Endothelial cell of umbilical vein (primary cell): Measurements from ENCODE around the gene TNNT3. TPM values are rescaled to one million over a fixed set of nuclear protein-coding genes. Genes with fewer than 3 reads are reported as not detected.

Source experiments
- BruUV-seq: library from RNA; stranded (reverse); fragments of 400-500 nt; replicated peaks from 2 replicates; lab custom pipeline; 2021; lab: Mats Ljungman, UMichigan
- CTCF ChIA-PET: fragments of 300-600, 350-600 bp; sonication (Branson Sonifier 250); formaldehyde crosslinking; loops from one replicate; lab custom pipeline; 2021; ENCODE audit warnings: antibody characterized with exemption, inconsistent platforms; lab: Charles Lee
- POLR2A ChIA-PET: fragments of 300-600, 350-600 bp; sonication (Branson Sonifier 250); formaldehyde crosslinking; loops from one replicate; lab custom pipeline; 2021; ENCODE audit warnings: antibody characterized with exemption, inconsistent platforms; lab: Charles Lee
- DNase-seq: peaks from one replicate; pipeline ENCODE4 v3.0.0-alpha.2; 2011; ENCODE audit warnings: low read depth, low spot score
- FAIRE-seq: peaks from 2 replicates; lab custom pipeline; 2011; peaks lifted over from hg19 to GRCh38; lab: Jason Lieb, UNC
- H2AFZ ChIP-seq: 2 replicates; pipeline ENCODE4 v1.6.0; 2012; ENCODE audit warnings: low read depth, low read length, control low read depth, inconsistent platforms
- H3K27ac ChIP-seq: 2 replicates; pipeline ENCODE4 v1.5.1; 2011; ENCODE audit warnings: low read depth, mild to moderate bottlenecking, control low read depth, low read length, moderate library complexity; ENCODE audit not compliant: insufficient read depth
- H3K27me3 ChIP-seq, 2 experiments: 2 replicates each; pipeline versions ENCODE4 v1.6.0 to v1.6.1; 2011; ENCODE audit warnings: low read length in 2 of 2, mixed read lengths in 1 of 2; ENCODE audit not compliant: control insufficient read depth in 2 of 2, insufficient read depth in 2 of 2
- H3K36me3 ChIP-seq, 2 experiments: 2 replicates in 1 of 2; 3 replicates in 1 of 2; pipeline ENCODE4 v1.5.1; 2011; ENCODE audit warnings: low read length in 2 of 2, mild to moderate bottlenecking in 1 of 2, moderate library complexity in 1 of 2; ENCODE audit not compliant: control insufficient read depth in 2 of 2, insufficient read depth in 2 of 2; ENCODE audit errors: extremely low read depth in 1 of 2
- H3K4me1 ChIP-seq: 3 replicates; pipeline ENCODE4 v1.5.1; 2011; ENCODE audit warnings: mild to moderate bottlenecking, low read length; ENCODE audit not compliant: control insufficient read depth, insufficient read depth; ENCODE audit errors: extremely low read depth
- H3K4me2 ChIP-seq: 2 replicates; pipeline ENCODE4 v1.6.1; 2011; ENCODE audit warnings: low read length, control low read depth, mixed read lengths; ENCODE audit not compliant: insufficient read depth
- H3K4me3 ChIP-seq, 3 experiments: fragments of 200-600 bp in 1 of 3; sonication (generic), shearing (Covaris generic) in 1 of 3; replicated peaks in 1 of 3; 2 replicates each; pipeline ENCODE4 v1.5.1; 2011 to 2016; ENCODE audit warnings: control low read depth in 3 of 3, low read length in 3 of 3, mild to moderate bottlenecking in 2 of 3, inconsistent platforms in 1 of 3, low read depth in 1 of 3, moderate library complexity in 1 of 3; ENCODE audit not compliant: insufficient read depth in 1 of 3
- H3K79me2 ChIP-seq: 2 replicates; pipeline ENCODE4 v1.6.0; 2012; ENCODE audit warnings: low read length, inconsistent platforms; ENCODE audit not compliant: control insufficient read depth, insufficient read depth
- H3K9ac ChIP-seq: replicated peaks from 2 replicates; pipeline ENCODE3; 2011; ENCODE audit warnings: low read length, control low read depth; ENCODE audit not compliant: insufficient read depth; ENCODE audit errors: extremely low read depth
- H3K9me1 ChIP-seq: replicated peaks from 3 replicates; pipeline ENCODE4 v1.6.0; 2011; ENCODE audit warnings: mild to moderate bottlenecking, low read length; ENCODE audit not compliant: control insufficient read depth, insufficient read depth; ENCODE audit errors: extremely low read depth
- H3K9me3 ChIP-seq: replicated peaks from 2 replicates; pipeline ENCODE4 v1.5.1; 2012; ENCODE audit warnings: low read length, inconsistent platforms; ENCODE audit not compliant: control insufficient read depth, insufficient read depth
- H4K20me1 ChIP-seq: replicated peaks from 2 replicates; pipeline ENCODE3; 2011; ENCODE audit warnings: mild to moderate bottlenecking, low read length; ENCODE audit not compliant: control insufficient read depth, insufficient read depth; ENCODE audit errors: extremely low read depth
- CTCF ChIP-seq, 2 donors: IDR thresholded peaks; 1 replicate in 1 of 2; 2 replicates in 1 of 2; pipeline ENCODE4 v1.5.1; 2011; ENCODE audit warnings: low read length in 2 of 2, mild to moderate bottlenecking in 2 of 2, moderate library complexity in 2 of 2, control low read depth in 1 of 2, inconsistent platforms in 1 of 2, low read depth in 1 of 2; ENCODE audit not compliant: insufficient read depth in 1 of 2; ENCODE audit errors: extremely low read depth in 1 of 2
- EZH2 ChIP-seq: IDR thresholded peaks from 2 replicates; pipeline ENCODE4 v1.6.1; 2012; ENCODE audit warnings: borderline replicate concordance, low read depth, mild to moderate bottlenecking, moderate library complexity, low read length, inconsistent platforms; ENCODE audit not compliant: severe bottlenecking
- FOS ChIP-seq: IDR thresholded peaks from 2 replicates; pipeline ENCODE4 v1.6.1; 2011; ENCODE audit warnings: mild to moderate bottlenecking, low read length, moderate library complexity, borderline replicate concordance; ENCODE audit not compliant: insufficient read depth
- GATA2 ChIP-seq: IDR thresholded peaks from 2 replicates; pipeline ENCODE4 v1.7.0; 2011; ENCODE audit warnings: low read depth, mild to moderate bottlenecking, moderate library complexity, mixed read lengths, low read length; ENCODE audit not compliant: insufficient read length, insufficient read depth
- JUN ChIP-seq: IDR thresholded peaks from 2 replicates; pipeline ENCODE4 v1.6.1; 2011; ENCODE audit warnings: borderline replicate concordance, low read depth; ENCODE audit not compliant: insufficient read length, insufficient read depth
- MAX ChIP-seq: IDR thresholded peaks from 2 replicates; pipeline ENCODE4 v1.6.1; 2011; ENCODE audit not compliant: insufficient read depth, insufficient read length
- MYC ChIP-seq: IDR thresholded peaks from one replicate; pipeline ENCODE4 v1.6.1; 2011; ENCODE audit warnings: mild to moderate bottlenecking, low read depth, low read length
- POLR2A ChIP-seq: IDR thresholded peaks from 2 replicates; pipeline ENCODE4 v1.6.1; 2012; ENCODE audit warnings: low read depth, mild to moderate bottlenecking, control low read depth, low read length
- POLR2AphosphoS5 ChIP-seq: IDR thresholded peaks from 2 replicates; pipeline ENCODE4 v1.6.1; 2012; ENCODE audit warnings: low read depth, mild to moderate bottlenecking, control low read depth, low read length, moderate library complexity; ENCODE audit not compliant: insufficient read depth
- dilution Hi-C: fragments of 300-500 bp; cut with MboI; formaldehyde crosslinking; loops from one replicate; pipeline ENCODE4 v1.15.0; 2019; ENCODE audit warnings: low sequenced_read_pairs; ENCODE audit not compliant: extremely low pct_ligation_motif_present
- intact Hi-C: fragments of 100-400 bp; cut with micrococcal nuclease; formaldehyde crosslinking; loops from one replicate; pipeline ENCODE4 v1.10.0; 2022
- polyA plus RNA-seq, 4 experiments: library from polyadenylated mRNA; depleted of rRNA in 3 of 4; stranded (reverse) in 3 of 4; unstranded in 1 of 4; fragments of >200 nt; gene quantifications; 2 replicates each; pipeline versions ENCODE4 v1.2.1 to v1.2.3, GENCODE V29; 2011 to 2012; ENCODE audit warnings: missing spikeins in 1 of 4
- total RNA-seq: library from RNA; stranded (reverse); gene quantifications from 2 replicates; pipeline ENCODE4 v1.2.3, GENCODE V29; 2021

The TNNT3 gene
- total and polyA plus RNA-seq, 2 donors (not counting 3 experiments of a cell fraction or from before 2014, with no cell fraction given) = not detected

DNA sequence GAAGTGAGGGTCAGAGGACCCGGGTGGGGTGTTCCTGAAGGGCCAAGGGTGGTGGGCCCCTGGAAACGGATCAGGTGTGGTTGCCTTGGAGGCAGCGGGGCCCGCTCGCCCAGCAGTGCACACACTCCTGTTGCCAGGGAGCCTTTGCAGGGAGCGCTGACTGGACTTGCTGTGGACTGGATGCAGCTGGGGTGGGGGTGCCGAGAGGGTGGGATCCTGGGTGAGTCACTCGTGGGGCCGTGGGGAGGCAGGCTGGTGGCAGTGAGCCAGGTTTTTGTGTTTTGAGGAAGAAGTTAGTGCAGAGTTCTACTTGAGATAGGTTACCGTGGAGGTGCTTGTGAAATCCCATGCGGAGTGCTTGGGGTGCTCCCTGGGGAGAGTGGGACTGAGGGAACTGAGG is 28.9 kb downstream of the TNNT3 start:
- Histone ChIP-seq H3K9ac (no peak overlapping the region), H3K4me2 (no peak overlapping the region), H2AFZ (no peak overlapping the region), H3K9me3 (no peaks in the 10 kb centered on the region), H3K27me3 (no peaks in the 10 kb centered on the region), H3K4me3 (no peak overlapping the region), H3K36me3 (no peaks in the 10 kb centered on the region), H3K27ac (no peak overlapping the region), H3K79me2 (no peaks in the 10 kb centered on the region), H4K20me1 (no peaks in the 10 kb centered on the region), H3K9me1 (no peaks in the 10 kb centered on the region), H3K4me1 (no peaks in the 10 kb centered on the region)
- TF ChIP-seq POLR2A (no peak), MYC (no peak), EZH2 (no peak), JUN (no peak), GATA2 (no peak), POLR2AphosphoS5 (no peak), MAX (no peak), FOS (no peak), CTCF (IDR thresholded peaks at IDR 0.05; ENCODE audit: extremely low read depth in 1 of 2, insufficient read depth in 1 of 2, low read depth in 1 of 2, low read length in 2 of 2) (no peak)
- BruUV-seq = no TSS peak
- POLR2A ChIA-PET = interaction anchor here (1.4 kb wide), 1 partner anchor 42 kb away, joined by 4 read pairs; no protein-coding TSS in a partner anchor
- intact Hi-C loops (no loop called here), dilution Hi-C loops (no loop called here)
- DNase-seq (no peak), FAIRE-seq (no peak)
- CTCF ChIA-PET = interaction anchor here (0.8 to 8.4 kb wide), 14 partner anchors 14 to 296 kb away, joined by 3 to 102 read pairs (median 7); no protein-coding TSS in a partner anchor
